Measurements from ENCODE around the gene PTPRU.
A peak's percentile ranks its signal among the peaks of the same experiment; 100 is the strongest.

Gene PTPRU

GRCh38 chr1:29267321-29268070 lies 31.2 kb downstream of the PTPRU start:
- no peak for DNase-seq (ENCODE audit: low spot score)

GRCh38 chr1:29269382-29269781 lies 33.1 kb downstream of the PTPRU start:
- no peak for DNase-seq (ENCODE audit: low spot score)

- DNase-seq (ENCODE audit: low spot score): no peak
Measured at GRCh38 chr1:29270929-29271521, 34.7 kb downstream of the PTPRU start.

DNA sequence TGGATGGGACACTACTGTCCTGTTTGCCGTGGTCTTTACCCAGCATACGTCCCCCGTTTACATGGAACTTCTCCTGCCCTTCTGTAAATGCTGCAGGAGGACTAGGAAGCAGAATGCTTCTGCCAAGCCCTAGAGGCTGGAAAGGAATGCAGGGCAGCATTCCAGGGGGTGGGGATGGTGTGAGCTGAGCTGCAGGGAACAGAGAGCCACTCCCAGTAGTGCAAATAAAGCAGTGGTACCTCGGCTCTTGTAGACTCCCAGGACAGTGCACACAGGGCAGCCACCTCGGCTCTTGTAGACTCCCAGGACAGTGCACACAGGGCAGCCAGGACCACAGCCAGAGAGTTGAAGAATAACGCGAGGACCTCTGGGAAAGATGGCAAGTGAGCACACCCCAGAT lies 35.4 kb downstream of the PTPRU start:
- peak; percentile 17 for DNase-seq (ENCODE audit: low spot score)

GRCh38 chr1:29272147-29272907 lies 36.0 kb downstream of the PTPRU start:
- no peak for DNase-seq (ENCODE audit: low spot score)

- DNase-seq (ENCODE audit: low spot score): no peak
Measured at GRCh38 chr1:29275435-29275834, 39.1 kb downstream of the PTPRU start.

DNA sequence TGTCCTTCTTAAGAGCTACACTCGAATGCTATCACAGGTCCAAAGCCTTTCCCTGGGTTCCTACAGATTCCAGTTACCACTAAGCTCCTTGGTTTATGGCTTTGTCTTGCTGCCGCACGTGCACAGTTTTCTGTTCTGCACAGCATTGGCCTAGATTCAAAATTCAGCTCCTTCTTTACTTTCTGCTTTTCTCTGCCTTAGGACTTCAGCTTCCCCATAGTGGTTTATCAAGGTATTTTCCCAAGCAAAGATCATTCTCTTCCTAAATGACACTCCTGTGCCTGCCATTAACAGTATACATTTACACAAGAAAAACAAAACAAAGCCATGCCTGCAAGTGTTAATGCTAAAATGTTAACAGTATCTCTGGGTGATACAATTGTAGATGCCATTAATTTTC lies 41.8 kb downstream of the PTPRU start:
- DNase-seq (ENCODE audit: low spot score): no peak

GRCh38 chr1:29279406-29279805 lies 43.1 kb downstream of the PTPRU start:
- DNase-seq (ENCODE audit: low spot score): no peak

DNA sequence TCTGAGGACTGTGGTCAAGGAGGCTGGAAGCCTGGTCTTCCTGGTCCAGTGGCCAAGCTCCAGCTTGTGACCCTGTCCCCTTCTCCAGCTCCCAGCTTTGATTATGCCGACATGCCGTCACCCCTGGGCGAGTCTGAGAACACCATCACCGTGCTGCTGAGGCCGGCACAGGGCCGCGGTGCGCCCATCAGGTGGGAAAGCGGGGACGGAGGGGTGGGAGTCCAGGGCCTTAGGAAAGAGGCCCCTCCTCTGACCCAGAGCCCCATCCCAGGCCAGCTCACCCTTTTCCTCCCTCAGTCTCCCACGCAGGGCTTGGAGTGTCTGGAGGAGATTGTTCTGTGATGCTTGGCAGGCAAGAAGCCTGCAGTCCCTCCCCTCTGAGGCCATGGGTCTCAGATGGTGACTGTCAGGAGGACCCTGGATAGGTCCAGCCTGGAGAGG lies 43.6 kb downstream of the PTPRU start:
- DNase-seq (ENCODE audit: low spot score): no peak

DNA sequence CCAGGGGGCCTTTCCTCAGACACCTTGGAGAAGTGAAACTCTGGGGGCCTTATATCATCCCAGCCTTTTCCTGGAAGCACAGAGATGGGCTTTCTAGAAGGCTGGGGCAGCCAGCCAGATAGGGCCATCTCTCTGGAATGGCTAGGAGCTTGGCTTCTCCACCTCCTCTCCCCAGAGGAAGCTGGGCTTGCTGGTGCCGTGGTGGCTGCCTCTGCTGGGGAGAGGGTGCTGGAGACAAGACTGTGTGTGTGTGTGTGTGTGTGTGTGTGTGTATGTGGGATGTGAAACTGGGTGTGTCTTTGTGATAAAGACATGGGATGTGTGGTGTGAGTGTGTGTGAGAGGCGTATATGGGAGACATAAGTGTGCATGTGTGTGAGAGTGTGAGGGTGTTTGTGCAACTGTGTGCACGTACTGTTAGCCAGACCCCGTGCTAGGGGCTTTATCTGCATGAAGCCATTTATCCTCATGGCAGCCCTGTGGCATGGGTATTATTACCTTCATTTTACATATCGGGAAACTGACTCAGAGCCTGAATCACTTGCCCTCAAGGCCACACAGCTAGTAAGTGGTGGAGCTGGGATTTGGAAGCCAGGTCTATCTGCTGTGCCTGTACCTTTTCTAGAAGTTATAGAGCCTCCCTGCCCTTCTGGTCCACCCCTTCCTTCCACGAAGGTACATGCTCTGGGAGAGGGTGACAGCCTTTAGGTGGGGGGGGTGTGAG lies 44.2 kb downstream of the PTPRU start:
- no peak for DNase-seq (ENCODE audit: low spot score)

- DNase-seq (ENCODE audit: low spot score): no peak
Measured at GRCh38 chr1:29281571-29281970, 45.2 kb downstream of the PTPRU start.

GRCh38 chr1:29282135-29282923 lies 46.0 kb downstream of the PTPRU start:
- DNase-seq (ENCODE audit: low spot score): no peak

GRCh38 chr1:29282924-29283803 lies 46.8 kb downstream of the PTPRU start:
- DNase-seq (ENCODE audit: low spot score): peak; percentile 55

DNA sequence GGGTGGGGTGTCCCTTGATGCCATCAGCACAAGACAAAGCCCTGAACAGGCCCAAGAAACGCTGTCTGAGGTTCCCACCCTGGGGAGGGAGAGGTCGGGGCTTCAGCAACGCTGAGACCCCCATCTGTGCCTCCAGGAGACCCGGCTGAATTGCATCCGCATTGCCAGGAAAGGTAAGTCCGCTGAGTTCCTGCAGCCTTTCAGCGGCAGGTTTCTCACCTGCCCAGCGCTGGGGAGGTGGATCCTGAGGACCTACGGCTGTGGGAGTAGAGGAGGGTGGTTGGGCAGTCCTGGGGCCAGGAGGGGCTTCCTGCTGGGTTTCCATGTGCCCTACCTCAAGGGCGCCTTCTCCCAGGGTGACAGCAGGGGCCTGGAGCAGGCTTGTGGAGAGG lies 47.5 kb downstream of the PTPRU start:
- DNase-seq (ENCODE audit: low spot score): no peak

GRCh38 chr1:29284286-29284960 lies 48.1 kb downstream of the PTPRU start:
- DNase-seq (ENCODE audit: low spot score): no peak

DNA sequence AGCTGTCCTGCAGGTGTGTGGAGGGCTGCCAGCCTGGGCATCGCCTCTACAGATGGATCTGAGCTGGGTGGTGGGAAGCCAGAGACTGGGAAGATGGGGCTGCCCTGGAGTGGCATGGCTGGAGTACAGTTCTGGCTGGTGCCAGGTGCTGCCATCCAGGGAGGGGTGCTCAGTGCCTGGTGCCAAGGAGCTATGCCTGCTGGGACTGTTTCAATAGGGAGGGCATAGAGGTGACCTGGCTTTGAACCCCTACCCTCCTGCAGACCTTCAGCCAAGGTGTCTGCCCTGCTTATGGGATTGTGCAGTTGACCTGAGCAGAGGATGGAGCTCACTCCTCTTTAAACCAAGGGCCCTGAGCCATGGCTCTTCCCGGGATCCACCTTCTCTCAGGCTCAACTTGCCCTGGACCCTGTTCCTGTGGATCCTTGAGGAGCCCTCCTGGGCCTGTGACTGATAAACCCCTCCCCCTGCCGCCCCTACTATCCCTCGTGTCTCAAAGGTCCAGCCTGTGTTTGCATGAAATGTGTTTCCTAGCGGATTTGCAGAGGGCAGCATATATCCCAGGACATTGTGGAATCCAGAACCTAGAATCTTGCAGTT lies 48.7 kb downstream of the PTPRU start:
- DNase-seq (ENCODE audit: low spot score): no peak

GRCh38 chr1:29285771-29286170 lies 49.4 kb downstream of the PTPRU start:
- DNase-seq (ENCODE audit: low spot score): no peak

- DNase-seq (ENCODE audit: low spot score): no peak
Measured at GRCh38 chr1:29286194-29286767, 50.0 kb downstream of the PTPRU start.

DNA sequence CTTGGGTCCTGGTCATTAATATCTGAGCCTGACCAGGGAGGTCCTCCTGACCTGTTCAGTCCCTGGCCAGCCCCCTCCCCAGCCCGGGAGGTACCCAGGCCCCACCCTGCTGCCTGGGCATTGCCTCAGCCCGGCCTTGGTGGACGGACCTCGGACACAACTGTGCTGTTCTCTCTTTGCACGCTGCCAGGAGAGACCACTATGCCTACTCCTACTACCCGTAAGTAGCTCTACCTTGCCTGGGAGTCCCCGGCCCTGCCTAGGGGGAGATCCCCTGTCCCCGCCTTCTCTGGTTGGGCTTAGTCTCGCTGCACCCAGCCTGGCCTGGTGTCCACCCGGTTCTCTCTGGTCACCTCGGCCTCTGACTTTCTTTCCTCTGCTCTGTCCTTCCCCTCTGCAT lies 53.2 kb downstream of the PTPRU start:
- DNase-seq (ENCODE audit: low spot score): no peak

Measured in COLO829 (cell line).